ENCODE data around the gene HOTAIR.

The HOTAIR gene

DNA sequence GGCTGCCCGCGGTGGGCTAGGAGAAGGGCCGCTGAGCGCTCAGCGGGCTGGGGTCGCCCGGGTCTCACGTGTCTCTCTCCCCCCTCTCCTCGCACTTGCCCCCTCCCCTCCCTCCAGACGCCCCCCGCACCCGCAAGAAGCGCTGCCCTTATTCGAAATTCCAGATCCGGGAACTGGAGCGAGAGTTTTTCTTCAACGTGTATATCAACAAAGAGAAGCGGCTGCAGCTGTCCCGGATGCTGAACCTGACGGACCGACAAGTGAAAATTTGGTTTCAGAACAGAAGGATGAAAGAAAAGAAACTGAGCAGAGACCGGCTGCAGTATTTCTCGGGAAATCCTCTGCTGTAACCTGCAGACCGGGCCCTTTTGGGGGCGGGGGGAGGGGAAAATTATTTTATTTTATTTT lies 314 bp upstream of the HOTAIR start:
- no peak for DNase-seq

DNA sequence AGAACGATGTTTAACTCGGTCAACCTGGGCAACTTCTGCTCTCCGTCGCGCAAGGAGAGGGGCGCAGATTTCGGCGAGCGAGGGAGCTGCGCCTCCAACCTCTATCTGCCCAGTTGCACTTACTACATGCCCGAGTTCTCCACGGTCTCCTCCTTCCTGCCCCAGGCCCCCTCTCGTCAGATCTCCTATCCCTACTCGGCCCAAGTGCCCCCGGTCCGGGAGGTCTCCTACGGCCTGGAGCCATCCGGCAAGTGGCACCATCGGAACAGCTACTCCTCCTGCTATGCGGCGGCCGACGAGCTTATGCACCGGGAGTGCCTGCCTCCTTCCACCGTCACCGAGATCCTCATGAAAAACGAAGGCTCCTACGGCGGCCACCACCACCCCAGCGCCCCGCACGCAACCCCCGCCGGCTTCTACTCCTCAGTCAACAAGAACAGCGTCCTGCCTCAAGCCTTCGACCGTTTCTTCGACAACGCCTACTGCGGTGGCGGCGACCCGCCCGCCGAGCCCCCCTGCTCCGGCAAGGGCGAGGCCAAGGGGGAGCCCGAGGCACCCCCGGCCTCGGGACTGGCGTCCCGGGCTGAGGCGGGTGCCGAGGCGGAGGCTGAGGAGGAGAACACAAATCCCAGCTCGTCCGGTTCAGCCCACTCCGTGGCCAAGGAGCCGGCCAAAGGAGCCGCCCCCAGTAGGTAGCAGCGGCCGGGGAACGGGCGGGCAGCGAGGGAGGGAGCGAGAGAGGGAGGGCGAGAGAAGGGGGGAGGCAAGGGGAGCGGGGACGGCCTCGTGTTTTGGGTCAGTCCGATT lies 1.3 kb downstream of the HOTAIR start:
- DNase-seq, result no peak

DNA sequence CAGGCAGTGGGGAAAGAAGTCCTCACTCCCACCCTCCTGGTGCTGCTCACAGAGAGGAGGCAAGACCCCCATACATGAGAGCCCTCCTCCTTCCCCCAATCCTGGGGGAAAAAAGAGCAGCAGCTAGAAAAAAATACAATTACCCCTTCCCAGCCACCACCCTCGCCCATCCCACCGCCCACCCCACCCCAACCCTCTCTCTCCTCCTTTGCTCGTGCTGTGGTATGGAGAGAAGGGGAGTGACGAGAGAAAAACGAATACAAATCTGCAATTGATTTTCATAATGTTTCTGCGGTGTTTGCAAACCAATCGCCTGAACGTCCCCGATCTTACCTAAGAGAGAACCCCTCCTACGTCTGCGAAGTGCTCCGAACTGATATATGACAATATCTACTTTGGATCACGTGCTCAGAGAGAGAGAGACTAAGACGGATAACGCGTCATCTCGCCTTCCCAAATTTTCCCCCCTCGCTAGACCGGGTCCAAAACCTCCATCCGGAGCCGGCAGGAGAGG lies 2.0 kb downstream of the HOTAIR start, which contains the start of gene HOXC11:
TSS of gene HOXC11 (plus strand) at position 405 of the 514 bp plus-strand sequence. CDS start 116 bp downstream, outside the sequence.
- DNase-seq, result no peak

DNA sequence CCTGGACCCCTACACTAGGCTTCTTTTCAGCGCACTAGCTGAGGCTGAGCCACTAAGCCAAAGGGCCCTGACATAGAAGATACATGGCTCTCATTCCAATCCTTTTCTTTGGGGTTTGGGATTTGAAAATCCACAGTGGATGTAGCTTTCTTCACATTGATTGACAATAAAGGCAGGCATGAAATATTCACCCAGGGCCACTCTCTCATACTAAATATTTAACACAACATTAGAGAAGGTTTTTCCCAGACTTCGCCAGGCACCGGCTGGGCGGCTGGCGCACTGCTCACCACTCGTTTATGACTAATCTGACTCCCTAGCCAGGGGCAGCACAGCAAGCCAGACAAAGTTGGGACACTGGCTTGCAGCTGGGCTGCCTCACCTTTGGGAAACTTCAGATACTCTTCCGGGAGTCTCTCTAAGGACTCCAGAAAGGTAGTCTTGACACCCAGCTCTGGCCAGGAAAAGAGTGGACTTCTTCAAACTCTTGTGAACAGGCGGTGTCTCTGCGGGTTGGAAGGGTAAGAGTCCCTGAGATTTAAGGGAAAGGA lies 2.5 kb downstream of the HOTAIR start:
- no peak for DNase-seq

DNA sequence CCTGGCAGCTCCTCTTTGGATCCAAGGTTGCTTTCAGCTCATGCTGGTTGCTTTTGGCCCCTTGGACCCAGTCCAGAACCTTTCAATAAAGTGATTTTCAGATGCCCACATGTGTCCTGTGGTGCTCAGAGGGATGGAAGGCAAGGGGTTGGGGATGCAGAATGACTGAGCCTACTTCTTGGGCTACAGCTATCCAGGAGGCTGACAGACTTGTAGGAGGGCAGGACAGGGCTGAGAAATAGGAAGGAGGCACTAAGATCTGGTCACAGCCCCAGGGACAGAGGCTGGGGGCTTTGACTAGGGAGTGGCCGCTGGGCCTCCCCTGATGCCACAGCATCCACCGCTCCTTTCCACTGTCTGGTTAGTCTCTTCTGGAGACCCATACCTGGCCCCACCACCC lies 3.1 kb downstream of the HOTAIR start:
- no peak for DNase-seq

DNA sequence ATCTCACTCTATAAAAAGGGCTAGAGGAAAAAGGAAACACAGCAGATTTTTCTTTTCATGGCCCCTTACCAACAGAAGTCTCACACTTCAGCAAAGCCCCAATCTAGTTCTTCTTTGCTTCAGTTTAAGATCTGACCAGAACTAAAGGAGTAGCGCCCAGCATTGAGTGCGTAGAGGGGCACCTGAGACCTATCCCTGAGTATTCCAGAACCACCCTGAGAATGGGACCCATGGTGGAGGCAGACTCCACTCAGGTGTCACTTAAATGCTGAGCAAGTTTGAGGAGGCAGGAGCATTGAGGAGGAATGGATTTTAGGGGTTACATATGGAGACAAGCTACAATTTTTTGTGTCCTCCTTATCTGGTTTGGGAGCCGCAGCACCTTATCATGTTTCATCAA lies 3.6 kb downstream of the HOTAIR start:
- DNase-seq, result no peak

DNA sequence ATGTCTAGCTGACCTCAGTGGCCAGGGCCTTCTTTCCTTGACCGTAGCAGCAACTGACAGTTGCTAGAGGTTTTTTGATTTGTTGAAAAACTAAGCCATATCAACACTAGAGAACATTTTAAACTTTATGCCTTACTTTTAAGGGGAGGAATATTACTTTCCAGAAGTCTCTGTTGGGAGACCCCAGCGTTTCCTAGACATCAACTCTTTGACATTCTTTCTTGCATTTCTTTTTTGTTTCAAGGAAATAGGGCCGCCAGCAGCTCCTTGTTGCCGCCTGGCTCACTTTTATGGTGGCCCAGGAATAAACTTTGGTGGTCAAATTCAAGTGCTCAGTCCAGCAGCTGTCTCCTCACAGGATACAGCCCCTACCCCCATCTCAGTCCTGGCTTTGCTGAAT lies 4.3 kb downstream of the HOTAIR start:
- no peak for DNase-seq

DNA sequence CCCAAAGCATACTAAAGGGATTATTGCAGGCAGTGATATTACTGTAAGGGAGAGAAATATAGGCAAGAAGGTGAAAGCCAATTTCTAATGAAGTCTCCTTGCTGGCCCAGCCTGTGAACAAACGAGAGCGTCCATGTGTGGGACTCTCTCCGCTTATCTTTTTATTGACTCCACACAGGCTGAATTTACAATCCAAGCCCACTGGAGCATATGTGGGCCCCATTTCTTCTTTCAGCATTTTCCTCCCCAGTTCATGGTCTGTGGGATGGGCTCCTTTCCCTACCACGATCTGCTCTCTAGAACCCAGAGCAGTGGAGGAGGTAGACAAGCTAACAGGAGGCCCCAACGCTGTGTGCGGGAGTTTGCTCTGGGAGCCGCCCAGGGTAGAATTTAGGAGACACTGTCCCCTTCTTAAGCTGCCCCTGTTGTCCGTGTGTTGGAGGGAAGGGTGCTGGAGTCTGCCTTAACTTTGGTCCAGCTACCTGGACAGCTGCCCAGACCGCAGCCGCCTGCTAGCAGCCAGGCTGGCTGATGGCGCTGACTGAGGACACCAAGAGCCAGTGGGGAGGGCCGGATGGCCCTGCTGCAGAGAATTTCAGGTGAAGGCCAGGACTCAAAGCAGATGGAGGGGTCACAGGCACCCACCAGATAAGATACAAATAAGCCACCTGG lies 5.0 kb downstream of the HOTAIR start:
- no peak for DNase-seq

DNA sequence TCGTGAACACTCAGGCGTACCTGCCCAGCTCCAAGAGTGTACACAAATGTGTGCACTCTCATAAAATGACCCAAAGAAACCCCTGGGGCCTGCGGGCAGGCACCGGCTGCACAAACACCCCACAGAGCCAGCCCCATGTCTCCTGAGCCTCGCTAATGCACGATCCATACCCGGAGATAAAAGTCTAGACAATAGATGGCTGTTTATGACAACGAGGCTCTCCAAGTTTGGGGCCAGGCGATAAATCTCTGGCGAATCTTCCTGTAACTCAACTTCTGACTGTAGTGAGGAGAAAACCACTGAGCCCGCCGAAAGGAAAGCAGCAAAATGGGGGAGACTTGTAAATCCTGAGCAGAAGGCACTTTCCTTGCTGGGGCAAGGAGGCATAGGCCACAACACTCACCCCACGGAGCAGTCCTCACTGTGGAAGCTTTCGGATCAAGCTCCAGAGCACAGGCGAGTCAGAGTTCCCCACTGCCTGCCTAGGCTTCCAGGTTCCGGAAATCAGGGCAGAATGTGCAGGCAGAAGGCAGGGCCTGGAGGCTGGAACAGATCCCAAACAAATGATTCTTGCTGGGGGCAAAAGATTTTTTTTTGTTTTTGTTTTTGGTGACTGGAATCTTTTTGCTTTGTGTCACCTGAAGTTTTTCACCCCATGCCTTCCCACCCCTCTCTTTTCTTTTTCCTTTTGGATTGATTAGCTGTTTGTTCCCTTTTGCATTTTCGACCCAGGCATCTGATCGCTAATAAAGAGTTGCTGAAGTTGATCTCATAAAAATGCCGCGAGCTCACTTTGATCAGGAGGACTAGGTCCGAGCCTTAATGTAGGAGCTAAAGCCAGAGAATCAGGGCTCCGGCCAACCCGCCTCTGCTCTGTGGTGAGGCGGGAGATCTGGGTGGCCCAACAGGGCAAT lies 6.3 kb downstream of the HOTAIR start:
- no peak for DNase-seq

DNA sequence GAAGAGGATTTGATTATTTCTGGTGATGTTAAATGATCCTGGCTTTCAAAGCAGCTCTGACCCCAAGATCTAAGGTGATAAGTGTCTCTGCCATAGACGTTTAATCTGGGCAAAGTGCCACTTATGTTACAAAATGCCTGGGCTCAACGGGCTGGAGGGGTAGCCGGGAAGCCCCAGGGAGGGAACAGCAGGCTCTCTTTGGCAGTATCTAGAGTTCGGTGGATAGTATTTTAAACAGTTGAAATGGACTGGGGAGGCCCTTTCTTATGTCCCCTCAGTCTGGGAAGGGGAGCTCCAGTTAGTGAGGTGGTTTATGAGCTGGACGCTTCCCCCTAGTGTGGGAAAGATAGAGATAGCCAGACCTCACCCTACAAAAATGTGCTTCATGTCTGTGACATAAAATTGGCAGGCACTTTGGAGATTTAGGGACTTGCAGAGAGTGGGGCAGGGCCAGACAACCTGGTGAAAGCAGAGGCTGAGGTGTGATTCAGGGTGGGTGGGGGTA lies 7.3 kb downstream of the HOTAIR start:
- DNase-seq, result no peak

DNA sequence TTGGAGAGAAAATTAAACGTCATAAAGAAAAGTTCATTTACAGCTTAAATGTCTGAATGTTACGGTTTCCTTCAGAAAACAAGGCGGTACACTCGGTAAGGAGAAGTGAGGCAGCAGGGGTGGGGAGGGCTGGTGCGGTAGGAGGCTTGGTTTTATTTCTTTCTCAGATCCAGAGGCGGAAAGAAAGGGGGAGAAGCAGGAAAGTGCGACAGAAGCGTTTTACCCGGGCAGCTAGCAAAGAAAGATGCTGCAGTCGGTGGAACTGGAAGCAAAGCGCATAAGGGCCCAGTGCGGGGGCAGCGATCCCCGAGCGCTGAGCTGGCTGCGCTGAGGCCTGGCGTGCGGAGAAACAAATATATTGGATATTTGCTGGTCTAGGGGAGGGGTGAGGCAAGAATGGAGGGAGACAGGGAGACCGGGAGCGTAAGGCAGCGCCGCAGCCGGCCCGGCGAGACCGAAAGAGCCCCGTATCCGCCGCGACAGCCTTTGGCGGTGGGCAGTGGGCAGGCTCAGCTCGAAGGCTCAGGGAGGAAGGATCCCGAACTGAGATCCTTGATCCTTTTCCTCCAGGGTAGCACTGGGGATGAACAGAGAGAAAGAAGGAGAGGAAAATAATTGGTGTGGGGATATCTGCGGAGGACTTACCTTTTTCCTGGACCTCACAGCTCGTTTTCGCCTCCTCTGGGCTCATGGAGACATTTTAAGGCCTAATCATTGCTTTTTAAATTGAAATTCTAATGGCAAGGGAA lies 8.2 kb downstream of the HOTAIR start:
- DNase-seq, result no peak

DNA sequence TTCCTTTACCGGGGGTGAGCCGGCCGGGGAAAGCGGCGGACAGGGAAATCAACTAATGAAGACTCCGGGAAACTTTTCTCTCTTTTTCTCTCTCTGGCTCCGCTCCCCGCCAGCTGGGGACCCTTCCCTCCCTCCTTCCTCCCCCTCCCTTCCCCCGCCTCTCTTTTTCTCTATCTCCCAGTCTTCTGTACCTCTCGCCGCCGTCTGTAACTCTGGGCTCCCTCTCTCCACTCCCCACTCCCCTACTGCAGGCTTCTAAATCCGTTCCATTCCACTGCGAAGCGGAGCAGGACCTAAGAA lies 8.7 kb downstream of the HOTAIR start:
- no peak for DNase-seq

DNA sequence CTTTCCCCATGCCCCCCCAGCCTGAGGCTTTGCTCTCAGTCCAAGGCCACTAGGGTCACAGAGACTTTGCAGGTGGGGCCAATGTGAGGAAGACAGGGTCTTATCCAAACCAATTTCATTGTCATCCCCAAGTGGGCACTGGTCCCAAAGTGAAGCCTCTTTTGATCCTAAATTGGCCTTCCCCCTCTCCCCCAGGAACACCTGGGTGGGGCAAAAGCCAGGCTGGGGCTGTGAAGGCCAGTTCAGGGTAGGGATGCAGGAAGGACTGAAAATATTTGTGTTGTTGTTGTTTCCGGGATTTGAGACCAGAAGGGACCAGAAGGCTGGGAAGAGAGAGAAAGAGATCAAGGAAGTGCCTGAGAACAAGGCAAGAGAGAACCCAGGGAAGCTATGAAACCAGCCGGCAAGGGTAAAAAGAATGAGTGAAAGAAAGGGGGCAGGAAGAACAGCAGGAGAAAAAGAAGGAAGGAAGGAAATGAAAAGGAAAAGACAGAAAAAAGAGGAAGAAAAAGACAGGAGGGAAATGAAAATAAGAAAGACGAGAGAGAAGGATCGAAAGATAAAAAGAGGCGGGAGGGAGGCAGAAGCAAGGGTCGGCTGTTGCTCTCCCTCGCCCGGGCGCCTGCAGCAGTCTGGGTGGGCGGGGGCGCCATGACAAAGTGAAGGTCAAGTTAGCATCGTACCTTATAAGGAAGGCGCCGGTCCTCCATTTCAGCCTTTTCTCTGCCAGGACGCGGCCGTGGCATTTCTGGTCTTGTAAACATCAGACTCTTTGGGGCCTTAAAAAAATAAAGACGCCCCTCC lies 9.3 kb downstream of the HOTAIR start:
- no peak for DNase-seq

DNA sequence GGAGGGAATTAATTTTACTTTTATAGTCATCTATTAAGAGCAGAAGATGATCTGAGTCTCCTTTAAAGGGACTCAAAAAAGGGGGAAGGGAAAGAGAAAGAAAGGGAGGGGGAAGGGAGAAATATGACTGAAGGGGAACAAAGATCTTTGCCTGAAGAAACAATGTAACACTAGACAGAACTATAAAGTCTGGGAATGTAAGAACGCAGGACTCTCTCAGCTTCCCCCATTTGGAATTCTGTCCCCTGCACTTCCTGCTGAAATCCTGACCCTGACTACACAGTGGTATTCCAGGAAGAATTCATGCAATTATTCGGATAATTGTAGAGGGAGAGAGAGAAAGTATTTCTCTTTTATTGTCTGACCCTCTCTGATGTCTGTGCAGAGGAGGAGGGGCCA lies 10.4 kb downstream of the HOTAIR start:
- no peak for DNase-seq

DNA sequence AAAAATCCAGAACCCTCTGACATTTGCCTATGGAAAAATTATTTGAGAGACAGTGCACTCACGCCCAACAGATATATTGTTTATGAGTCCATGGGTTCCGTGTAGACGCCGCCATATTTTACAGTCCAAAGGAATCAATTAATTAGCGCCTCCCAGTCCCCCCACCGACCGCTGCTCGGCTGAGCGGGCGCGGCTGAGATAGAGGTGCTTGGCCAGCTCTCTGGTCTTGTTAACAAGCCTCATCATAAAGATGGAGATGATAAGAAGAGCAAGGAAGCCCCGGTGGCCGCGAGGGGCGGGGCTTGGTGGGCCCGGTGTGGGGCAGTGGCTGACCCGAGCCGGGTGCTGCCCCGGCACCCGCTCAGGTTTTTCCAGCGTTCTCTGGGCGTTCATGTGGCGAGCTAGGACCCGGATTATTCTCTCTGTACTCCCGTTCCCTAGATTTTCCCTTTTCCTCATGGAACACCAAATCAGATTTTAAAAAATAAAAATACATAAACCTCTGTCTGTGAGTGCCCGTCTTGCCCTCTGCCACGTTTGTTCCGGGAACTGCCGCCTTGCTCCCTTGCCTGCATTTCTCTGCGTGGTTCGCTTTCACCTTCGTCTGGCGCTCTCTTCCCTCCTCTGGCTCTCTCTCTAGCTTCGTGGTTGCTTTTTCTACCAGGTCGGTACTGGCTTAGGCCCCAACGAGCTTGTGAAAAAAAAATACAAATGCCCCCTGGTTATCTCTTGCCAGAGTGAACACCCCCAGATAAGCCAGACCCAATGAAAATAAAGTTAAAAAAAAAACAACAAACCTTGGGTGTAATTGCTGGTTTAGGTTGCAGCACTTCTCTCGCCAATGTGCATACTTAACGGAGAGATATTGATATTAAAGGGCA lies 11.1 kb downstream of the HOTAIR start:
- DNase-seq, result no peak

DNA sequence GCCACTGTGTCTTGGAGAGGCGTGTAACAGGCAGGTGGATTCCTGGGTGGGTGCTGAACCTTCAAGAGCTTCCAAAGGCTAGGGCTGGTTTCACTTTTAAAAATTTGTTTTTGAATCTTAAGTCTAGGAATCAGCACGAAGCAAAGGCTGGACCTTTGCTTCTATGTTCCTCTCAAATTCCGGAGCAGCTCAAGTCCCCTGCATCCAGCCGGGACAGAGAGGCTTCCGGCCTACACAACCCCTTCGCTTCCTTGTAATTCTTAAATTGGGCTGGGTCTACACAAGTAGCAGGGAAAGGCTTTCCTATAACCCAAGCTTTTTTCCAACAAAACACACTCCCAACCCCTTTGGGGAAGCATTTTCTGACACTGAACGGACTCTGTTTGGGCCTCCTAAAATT lies 11.7 kb downstream of the HOTAIR start:
- no peak for DNase-seq

DNA sequence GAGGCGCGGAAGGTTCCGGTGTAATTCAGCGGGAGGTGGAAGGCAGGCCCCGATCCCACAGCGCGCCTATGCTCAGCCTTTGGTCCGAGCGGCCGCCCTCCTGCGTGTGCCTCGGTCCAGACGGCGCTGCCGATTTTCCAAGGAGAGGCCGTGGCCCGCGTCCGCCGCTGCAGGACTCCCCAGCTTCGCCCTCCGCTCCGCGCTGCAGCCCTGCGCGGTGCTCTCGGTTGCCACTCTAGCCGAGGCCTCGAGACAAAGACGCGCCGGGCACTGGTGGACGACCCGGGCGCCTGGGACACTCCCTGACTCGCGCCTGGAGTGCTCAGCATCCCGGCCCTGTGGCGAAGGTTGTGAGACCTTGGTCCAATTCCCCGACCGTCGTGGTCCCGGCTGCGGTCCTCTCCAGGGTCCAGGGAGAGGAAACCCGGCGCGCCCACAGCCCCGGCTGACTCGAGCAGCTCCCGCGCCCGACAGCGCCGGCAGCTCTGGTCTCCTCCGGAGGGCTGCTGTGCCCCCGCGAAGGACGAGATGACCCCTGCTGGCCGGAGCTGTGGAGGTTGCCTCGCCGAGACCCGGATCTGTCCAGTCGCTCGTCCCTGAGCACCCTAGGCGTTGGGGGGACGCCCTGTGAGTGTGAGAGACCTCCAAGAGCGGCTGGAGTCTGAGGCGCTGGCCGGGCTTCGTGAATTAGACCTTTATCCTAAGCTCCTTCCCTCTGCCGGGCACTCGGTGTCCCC lies 13.6 kb downstream of the HOTAIR start:
- no peak for DNase-seq

DNA sequence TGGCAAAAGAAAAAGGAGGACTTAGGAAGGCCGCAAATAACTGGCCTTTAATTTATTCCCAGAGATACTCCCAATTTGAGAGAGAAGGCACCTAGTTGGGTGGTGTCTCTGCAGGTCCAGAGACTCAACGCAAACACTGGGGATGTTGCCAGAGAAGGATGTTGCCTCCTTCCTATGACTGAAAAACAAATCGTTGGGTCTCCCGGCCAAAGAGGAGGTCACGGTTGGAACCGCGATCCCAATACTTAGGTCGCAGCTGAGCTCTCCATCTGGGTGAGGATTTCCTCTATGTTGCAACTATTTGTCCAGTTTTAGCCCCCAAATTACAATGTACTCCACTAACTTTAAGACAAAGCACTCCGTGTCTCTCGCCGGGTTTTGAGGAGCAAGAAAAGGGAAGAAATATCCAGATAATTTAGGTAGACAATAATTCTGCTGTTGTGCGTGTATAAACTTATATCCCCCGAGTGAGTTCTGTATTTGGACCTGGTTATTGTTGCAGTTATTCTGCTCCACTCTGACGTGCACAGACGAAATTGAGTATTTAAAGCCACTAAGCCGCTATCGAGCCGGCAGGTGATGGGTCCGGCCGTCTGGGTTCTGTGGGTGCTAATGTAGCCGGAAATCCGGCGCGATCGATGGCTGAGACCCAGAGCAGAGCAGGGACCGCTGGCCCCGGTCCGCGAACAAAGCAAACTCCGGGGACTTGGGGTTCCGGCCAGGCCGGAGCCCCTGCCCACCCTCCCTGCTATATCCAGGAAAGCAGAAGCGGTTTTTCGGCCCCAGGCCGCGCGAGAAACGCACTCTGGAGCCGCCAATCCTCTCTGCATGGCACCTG lies 14.3 kb downstream of the HOTAIR start:
- DNase-seq, result no peak

Data from fibroblast of skin of abdomen (primary cell).